ENCODE measurements around the gene CCDC174.

GRCh38 chr3:14685179-14685578 lies 33.6 kb downstream of the CCDC174 start:
- no peak for TF ChIP-seq CTCF (IDR thresholded peaks at IDR 0.05)
- no peak for TF ChIP-seq POLR2AphosphoS5 (IDR thresholded peaks at IDR 0.05)
- no peak for TF ChIP-seq POLR2A (IDR thresholded peaks at IDR 0.05)
